AG04449 (cell line): Measurements from ENCODE around the gene GRHL3.

Experiments
- CTCF ChIA-PET: fragments of 350-600 bp; formaldehyde crosslinking; extraction: SDS; loops from one replicate; lab custom pipeline; 2021; ENCODE audit warnings: antibody characterized with exemption; lab: Yijun Ruan, JAX
- POLR2A ChIA-PET: fragments of 400-600, 350-600 bp; formaldehyde crosslinking; extraction: SDS; loops from one replicate; lab custom pipeline; 2020; ENCODE audit warnings: antibody characterized with exemption, inconsistent platforms; lab: Yijun Ruan, JAX
- DNase-seq: peaks from one replicate; pipeline ENCODE4 v3.0.0-alpha.2; 2010; ENCODE audit warnings: low read depth, low spot score
- H3K4me3 ChIP-seq: 2 replicates; pipeline ENCODE4 v1.5.1; 2011; ENCODE audit warnings: low read depth, mild to moderate bottlenecking, control low read depth, low read length
- TF ChIP-seq, protein P1 (sequence below): IDR thresholded peaks from one replicate; pipeline ENCODE4 v1.5.1; 2011; ENCODE audit warnings: mild to moderate bottlenecking, moderate library complexity, low read length, control low read depth, inconsistent platforms; ENCODE audit not compliant: insufficient read depth; ENCODE audit errors: missing control alignments

GRHL3 gene

DNA sequence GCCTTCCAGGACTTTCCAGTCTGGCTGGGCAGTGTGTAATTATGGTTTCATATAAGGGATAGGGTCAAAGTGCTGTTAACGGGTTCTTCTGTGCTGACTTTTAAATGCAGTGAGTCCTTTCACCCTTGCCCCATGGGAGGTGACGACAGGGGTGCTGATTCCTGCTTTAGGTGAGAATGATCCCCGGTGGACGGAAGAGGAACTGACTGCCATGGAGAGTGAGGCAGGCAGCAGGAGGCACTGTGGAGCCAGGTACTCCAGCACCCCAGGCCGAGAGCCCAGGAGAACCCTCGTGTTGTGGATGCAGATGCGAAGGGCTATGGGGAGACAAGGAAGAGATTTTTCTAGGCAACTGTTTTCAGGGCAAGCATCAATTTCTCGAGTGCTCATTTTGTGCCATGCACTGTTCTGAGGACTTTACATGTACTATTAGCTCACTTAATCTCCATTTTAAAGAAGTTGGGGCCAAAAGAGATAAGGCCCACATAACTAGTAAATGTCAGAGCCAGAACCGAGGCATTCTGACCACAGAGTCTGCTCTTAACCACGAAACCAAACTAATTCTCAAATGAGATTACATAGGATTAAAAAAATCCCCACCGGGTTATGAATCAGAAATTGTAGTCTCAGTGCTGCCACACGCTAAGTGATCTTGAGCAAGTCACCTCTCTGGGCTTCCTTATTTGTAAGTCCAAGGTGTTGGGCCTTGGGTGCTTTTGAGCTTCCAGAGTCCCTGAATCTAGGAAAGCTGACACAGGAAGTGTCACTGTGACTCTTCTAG is 66.2 kb downstream of the GRHL3 start:
- no peak overlapping the region for H3K4me3 ChIP-seq
- DNase-seq = no peak
- CTCF ChIA-PET = interaction anchor here (0.8 to 6.0 kb wide), 13 partner anchors 7 to 314 kb away, joined by 3 to 166 read pairs (median 5); no protein-coding TSS in a partner anchor
- POLR2A ChIA-PET = no interaction called here
- TF ChIP-seq, protein P1, sequence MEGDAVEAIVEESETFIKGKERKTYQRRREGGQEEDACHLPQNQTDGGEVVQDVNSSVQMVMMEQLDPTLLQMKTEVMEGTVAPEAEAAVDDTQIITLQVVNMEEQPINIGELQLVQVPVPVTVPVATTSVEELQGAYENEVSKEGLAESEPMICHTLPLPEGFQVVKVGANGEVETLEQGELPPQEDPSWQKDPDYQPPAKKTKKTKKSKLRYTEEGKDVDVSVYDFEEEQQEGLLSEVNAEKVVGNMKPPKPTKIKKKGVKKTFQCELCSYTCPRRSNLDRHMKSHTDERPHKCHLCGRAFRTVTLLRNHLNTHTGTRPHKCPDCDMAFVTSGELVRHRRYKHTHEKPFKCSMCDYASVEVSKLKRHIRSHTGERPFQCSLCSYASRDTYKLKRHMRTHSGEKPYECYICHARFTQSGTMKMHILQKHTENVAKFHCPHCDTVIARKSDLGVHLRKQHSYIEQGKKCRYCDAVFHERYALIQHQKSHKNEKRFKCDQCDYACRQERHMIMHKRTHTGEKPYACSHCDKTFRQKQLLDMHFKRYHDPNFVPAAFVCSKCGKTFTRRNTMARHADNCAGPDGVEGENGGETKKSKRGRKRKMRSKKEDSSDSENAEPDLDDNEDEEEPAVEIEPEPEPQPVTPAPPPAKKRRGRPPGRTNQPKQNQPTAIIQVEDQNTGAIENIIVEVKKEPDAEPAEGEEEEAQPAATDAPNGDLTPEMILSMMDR = peak; percentile 48

- CTCF ChIA-PET = interaction anchor here (0.8 to 6.0 kb wide), 9 partner anchors 10 to 315 kb away, joined by 3 to 166 read pairs (median 4); no protein-coding TSS in a partner anchor
- TF ChIP-seq, protein P1 = no peak
- POLR2A ChIA-PET = no interaction called here
- H3K4me3 ChIP-seq = no peak overlapping the region
- DNase-seq = no peak
Measured at GRCh38 chr1:24386241-24386640, 67.1 kb downstream of the GRHL3 start.

DNA sequence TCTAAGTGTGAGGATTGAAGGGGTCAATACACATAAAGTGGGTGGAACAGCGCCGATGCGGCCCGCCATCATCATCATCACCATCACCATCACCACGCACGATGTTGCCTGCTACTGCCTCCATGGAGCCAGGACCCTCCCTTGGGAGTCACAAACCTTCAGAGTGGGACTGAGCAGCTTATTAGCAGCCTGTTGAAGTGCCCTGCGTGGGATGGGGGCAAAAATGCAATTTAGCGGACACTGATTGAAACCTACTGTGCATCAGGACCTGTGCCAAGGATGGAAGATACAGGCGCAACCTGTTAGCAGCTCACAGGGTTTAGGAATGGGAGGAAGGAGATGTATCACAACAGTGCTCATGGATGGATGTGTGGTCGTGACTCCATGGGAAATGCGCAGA is 67.8 kb downstream of the GRHL3 start:
- ChIA-PET CTCF (interaction anchor here (0.9 to 6.0 kb wide), 5 partner anchors 17 to 249 kb away, joined by 3 to 166 read pairs (median 8); no protein-coding TSS in a partner anchor), POLR2A (no interaction called here)
- no peak overlapping the region for H3K4me3 ChIP-seq
- no peak for DNase-seq
- TF ChIP-seq, protein P1 = no peak

GRCh38 chr1:24387636-24388175 is 68.5 kb downstream of the GRHL3 start:
- no peak overlapping the region for H3K4me3 ChIP-seq
- ChIA-PET CTCF (interaction anchor here (0.9 to 6.0 kb wide), 5 partner anchors 14 to 189 kb away, joined by 3 to 166 read pairs (median 4); no protein-coding TSS in a partner anchor), POLR2A (no interaction called here)
- TF ChIP-seq, protein P1 = no peak
- DNase-seq = no peak

- TF ChIP-seq, protein P1 = no peak
- H3K4me3 ChIP-seq = no peak overlapping the region
- no peak for DNase-seq
- CTCF ChIA-PET = interaction anchor here (0.9 to 6.0 kb wide), 5 partner anchors 15 to 189 kb away, joined by 3 to 166 read pairs (median 4); no protein-coding TSS in a partner anchor
- POLR2A ChIA-PET = no interaction called here
Measured at GRCh38 chr1:24388331-24388885, 69.3 kb downstream of the GRHL3 start.

DNA sequence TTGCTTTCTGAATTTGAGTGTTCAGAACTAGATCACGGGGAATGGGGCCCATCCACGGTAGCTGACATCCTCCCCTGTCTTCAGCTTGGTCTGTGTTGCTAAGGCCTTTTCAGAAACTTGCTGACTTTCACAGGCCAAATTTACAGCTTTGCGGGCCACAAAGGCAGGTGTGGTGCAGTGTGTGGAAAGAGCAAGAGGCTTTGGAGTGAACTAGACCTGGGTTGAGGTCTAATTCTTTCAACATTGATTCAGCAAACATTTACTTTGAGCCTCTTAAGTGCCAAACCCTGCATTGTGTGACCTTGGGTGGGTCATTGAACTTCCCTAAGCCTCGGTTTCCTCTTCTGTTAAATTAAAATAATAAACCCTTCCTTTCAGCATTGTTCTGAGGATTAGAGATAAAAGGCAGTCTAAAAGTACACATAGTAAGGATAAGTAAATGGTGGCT is 70.1 kb downstream of the GRHL3 start:
- no peak for DNase-seq
- CTCF ChIA-PET = interaction anchor here (0.5 to 6.0 kb wide), 6 partner anchors 9 to 262 kb away, joined by 3 to 166 read pairs (median 4); no protein-coding TSS in a partner anchor
- POLR2A ChIA-PET = no interaction called here

More for the DNA sequence above, 70.1 kb downstream of the GRHL3 start:
- no peak overlapping the region for H3K4me3 ChIP-seq
- TF ChIP-seq, protein P1 = no peak
